Measurements from ENCODE around the gene ARPC5L.

Gene ARPC5L

GRCh38 chr9:124840300-124840833 lies 21.6 kb upstream of the ARPC5L start:
- in situ Hi-C loops (cut with MboI; ENCODE audit: low sequenced_read_pairs), result no loop called here

GRCh38 chr9:124841075-124841821 lies 20.7 kb upstream of the ARPC5L start:
- in situ Hi-C loops (cut with MboI; ENCODE audit: low sequenced_read_pairs), result no loop called here

- in situ Hi-C loops (cut with MboI; ENCODE audit: low sequenced_read_pairs), result no loop called here
Measured at GRCh38 chr9:124843456-124844034, 18.4 kb upstream of the ARPC5L start.

GRCh38 chr9:124844291-124844690 lies 17.6 kb upstream of the ARPC5L start:
- in situ Hi-C loops (cut with MboI; ENCODE audit: low sequenced_read_pairs), result no loop called here

- in situ Hi-C loops (cut with MboI; ENCODE audit: low sequenced_read_pairs), result loop anchor here (5.0 kb wide), 1 partner anchor 74 kb away; the partner anchor contains the start of gene NR6A1
Measured at GRCh38 chr9:124846467-124846866, 15.5 kb upstream of the ARPC5L start.

- in situ Hi-C loops (cut with MboI; ENCODE audit: low sequenced_read_pairs), result loop anchor here (5.0 kb wide), 1 partner anchor 75 kb away; the partner anchor contains the start of gene NR6A1
Measured at GRCh38 chr9:124846969-124847368, 15.0 kb upstream of the ARPC5L start.

GRCh38 chr9:124849801-124850200 lies 12.1 kb upstream of the ARPC5L start:
- in situ Hi-C loops (cut with MboI; ENCODE audit: low sequenced_read_pairs), result loop anchor here (5.0 kb wide), 1 partner anchor 78 kb away; the partner anchor contains the start of gene NR6A1

GRCh38 chr9:124852121-124852828 lies 9.7 kb upstream of the ARPC5L start:
- in situ Hi-C loops (cut with MboI; ENCODE audit: low sequenced_read_pairs), result no loop called here

GRCh38 chr9:124852829-124853531 lies 8.9 kb upstream of the ARPC5L start, which contains the start of gene WDR38:
TSS of gene WDR38 (plus strand) at chr9:124853460. CDS start at chr9:124853532, 72 bp downstream.
- in situ Hi-C loops (cut with MboI; ENCODE audit: low sequenced_read_pairs), result no loop called here

GRCh38 chr9:124853605-124854143 lies 8.3 kb upstream of the ARPC5L start:
- in situ Hi-C loops (cut with MboI; ENCODE audit: low sequenced_read_pairs), result no loop called here

GRCh38 chr9:124854161-124854560 lies 7.8 kb upstream of the ARPC5L start:
- in situ Hi-C loops (cut with MboI; ENCODE audit: low sequenced_read_pairs), result no loop called here

- in situ Hi-C loops (cut with MboI; ENCODE audit: low sequenced_read_pairs), result no loop called here
Measured at GRCh38 chr9:124854822-124855221, 7.1 kb upstream of the ARPC5L start.

- in situ Hi-C loops (cut with MboI; ENCODE audit: low sequenced_read_pairs), result no loop called here
Measured at GRCh38 chr9:124855566-124855943, 6.4 kb upstream of the ARPC5L start.

GRCh38 chr9:124855944-124856765 lies 5.8 kb upstream of the ARPC5L start:
- in situ Hi-C loops (cut with MboI; ENCODE audit: low sequenced_read_pairs), result no loop called here

- in situ Hi-C loops (cut with MboI; ENCODE audit: low sequenced_read_pairs), result no loop called here
Measured at GRCh38 chr9:124857533-124858162, 4.3 kb upstream of the ARPC5L start.

GRCh38 chr9:124858330-124859046 lies 3.4 kb upstream of the ARPC5L start:
- in situ Hi-C loops (cut with MboI; ENCODE audit: low sequenced_read_pairs), result no loop called here

- in situ Hi-C loops (cut with MboI; ENCODE audit: low sequenced_read_pairs), result no loop called here
Measured at GRCh38 chr9:124859803-124860581, 1.9 kb upstream of the ARPC5L start.

Data from HL-60/S4 treated with phorbol 12-myristate 13-acetate at 8.2 ng/mL for 4 days and 3 days (cell line).